ENCODE measurements around the gene PCNX1.
"Not testable (repeated sequence)": the region's sequence is repeated elsewhere in the genome, so short reads cannot be mapped to it uniquely, and the experiment has no call there.

Gene PCNX1

GRCh38 chr14:70941637-70942341 is 34.5 kb downstream of the PCNX1 start:
- H4K91ac ChIP-seq (ENCODE audit: low read length); H2AK5ac ChIP-seq (ENCODE audit: low read length, severe bottlenecking); H2BK120ac ChIP-seq (ENCODE audit: low read depth, low read length); H3K18ac ChIP-seq (ENCODE audit: low read depth in 1 of 2, low read length in 2 of 2); H3K4ac ChIP-seq (ENCODE audit: low read depth in 1 of 2, low read length in 2 of 2); H4K8ac ChIP-seq (ENCODE audit: low read length); H3K14ac ChIP-seq (ENCODE audit: low read length in 2 of 2); H2BK12ac ChIP-seq (ENCODE audit: low read length in 2 of 2); H3K4me1 ChIP-seq (ENCODE audit: control insufficient read depth, insufficient read depth, low read depth, low read length); H3K4me2 ChIP-seq (ENCODE audit: low read length, poor library complexity, severe bottlenecking); H2BK15ac ChIP-seq (ENCODE audit: low read depth, poor library complexity, severe bottlenecking); H3K27ac ChIP-seq (ENCODE audit: low read length, poor library complexity, severe bottlenecking); H3K79me1 ChIP-seq (replicated peaks; ENCODE audit: low read length, poor library complexity, severe bottlenecking); H3K9ac ChIP-seq (ENCODE audit: low read length); DNase-seq; H3K9me3 ChIP-seq (ENCODE audit: control insufficient read depth, low read length); H3K27me3 ChIP-seq (ENCODE audit: control insufficient read depth in 1 of 2, insufficient read depth in 1 of 2, low read length in 2 of 2); H2BK5ac ChIP-seq (ENCODE audit: low read depth, low read length, poor library complexity, severe bottlenecking); H2AFZ ChIP-seq (ENCODE audit: low read depth, low read length); H3K23ac ChIP-seq (ENCODE audit: low read length in 2 of 2); H3K4me3 ChIP-seq (ENCODE audit: insufficient read depth in 1 of 2, low read depth in 1 of 2, low read length in 2 of 2): not testable (repeated sequence)
- H3K36me3 ChIP-seq (ENCODE audit: control insufficient read depth in 1 of 2, insufficient read depth in 2 of 2, low read depth in 1 of 2, low read length in 2 of 2), result peaks cover 4 to 15% of the 10 kb centered on the region in 2 experiments
- whole genome bisulfite sequencing, result 89% methylated on average over 12 of the region's 15 CpGs

- Histone ChIP-seq H3K27me3 (ENCODE audit: control insufficient read depth in 1 of 2, insufficient read depth in 1 of 2, low read length in 2 of 2) (no peaks in the 10 kb centered on the region), H2AFZ (ENCODE audit: low read depth, low read length) (no peak overlapping the region), H2BK15ac (ENCODE audit: low read depth, poor library complexity, severe bottlenecking) (no peak overlapping the region), H3K9ac (ENCODE audit: low read length) (no peak overlapping the region), H2BK120ac (ENCODE audit: low read depth, low read length) (no peak overlapping the region), H4K91ac (ENCODE audit: low read length) (no peak overlapping the region), H3K23ac (ENCODE audit: low read length in 2 of 2) (no peak overlapping the region), H2BK12ac (ENCODE audit: low read length in 2 of 2) (no peak overlapping the region), H2BK5ac (ENCODE audit: low read depth, low read length, poor library complexity, severe bottlenecking) (no peak overlapping the region), H3K14ac (ENCODE audit: low read length in 2 of 2) (no peak overlapping the region), H3K36me3 (ENCODE audit: control insufficient read depth in 1 of 2, insufficient read depth in 2 of 2, low read depth in 1 of 2, low read length in 2 of 2) (peaks cover 10 to 15% of the 10 kb centered on the region in 2 experiments), H3K18ac (ENCODE audit: low read depth in 1 of 2, low read length in 2 of 2) (no peak overlapping the region), H3K9me3 (ENCODE audit: control insufficient read depth, low read length) (peaks cover 11% of the 10 kb centered on the region), H3K4me1 (ENCODE audit: control insufficient read depth, insufficient read depth, low read depth, low read length) (no peaks in the 10 kb centered on the region), H3K4ac (ENCODE audit: low read depth in 1 of 2, low read length in 2 of 2) (no peak overlapping the region), H2AK5ac (ENCODE audit: low read length, severe bottlenecking) (no peak overlapping the region), H4K8ac (ENCODE audit: low read length) (no peak overlapping the region), H3K4me2 (ENCODE audit: low read length, poor library complexity, severe bottlenecking) (no peak overlapping the region), H3K4me3 (ENCODE audit: insufficient read depth in 1 of 2, low read depth in 1 of 2, low read length in 2 of 2) (no peak overlapping the region), H3K79me1 (replicated peaks; ENCODE audit: low read length, poor library complexity, severe bottlenecking) (peaks cover 9% of the 10 kb centered on the region), H3K27ac (ENCODE audit: low read length, poor library complexity, severe bottlenecking) (no peak overlapping the region)
- no peak for DNase-seq
These were observed 35.1 kb downstream of the PCNX1 start for GRCh38 chr14:70942342-70942706.

- not testable (repeated sequence) for H3K27me3 ChIP-seq (ENCODE audit: control insufficient read depth in 1 of 2, insufficient read depth in 1 of 2, low read length in 2 of 2); H3K14ac ChIP-seq (ENCODE audit: low read length in 2 of 2); H4K91ac ChIP-seq (ENCODE audit: low read length); H2AK5ac ChIP-seq (ENCODE audit: low read length, severe bottlenecking); H2BK12ac ChIP-seq (ENCODE audit: low read length in 2 of 2); DNase-seq; H3K4me2 ChIP-seq (ENCODE audit: low read length, poor library complexity, severe bottlenecking); H3K27ac ChIP-seq (ENCODE audit: low read length, poor library complexity, severe bottlenecking); H2AFZ ChIP-seq (ENCODE audit: low read depth, low read length); H3K79me1 ChIP-seq (replicated peaks; ENCODE audit: low read length, poor library complexity, severe bottlenecking); H3K4me1 ChIP-seq (ENCODE audit: control insufficient read depth, insufficient read depth, low read depth, low read length); H3K23ac ChIP-seq (ENCODE audit: low read length in 2 of 2); H3K18ac ChIP-seq (ENCODE audit: low read depth in 1 of 2, low read length in 2 of 2); H2BK15ac ChIP-seq (ENCODE audit: low read depth, poor library complexity, severe bottlenecking); H3K9ac ChIP-seq (ENCODE audit: low read length); H3K4me3 ChIP-seq (ENCODE audit: insufficient read depth in 1 of 2, low read depth in 1 of 2, low read length in 2 of 2); H2BK120ac ChIP-seq (ENCODE audit: low read depth, low read length); H4K8ac ChIP-seq (ENCODE audit: low read length); H2BK5ac ChIP-seq (ENCODE audit: low read depth, low read length, poor library complexity, severe bottlenecking); H3K4ac ChIP-seq (ENCODE audit: low read depth in 1 of 2, low read length in 2 of 2)
- WGBS, result 97% methylated on average over 3 of the region's 3 CpGs
- peaks cover 11% of the 10 kb centered on the region for H3K9me3 ChIP-seq (ENCODE audit: control insufficient read depth, low read length)
- peaks cover 14 to 16% of the 10 kb centered on the region in 2 experiments for H3K36me3 ChIP-seq (ENCODE audit: control insufficient read depth in 1 of 2, insufficient read depth in 2 of 2, low read depth in 1 of 2, low read length in 2 of 2)
These were observed 35.5 kb downstream of the PCNX1 start for GRCh38 chr14:70942721-70943120.

GRCh38 chr14:70943838-70944237 is 36.6 kb downstream of the PCNX1 start:
- Histone ChIP-seq H3K23ac (ENCODE audit: low read length in 2 of 2) (no peak overlapping the region), H3K27me3 (ENCODE audit: control insufficient read depth in 1 of 2, insufficient read depth in 1 of 2, low read length in 2 of 2) (no peaks in the 10 kb centered on the region), H2AFZ (ENCODE audit: low read depth, low read length) (no peak overlapping the region), H3K9ac (ENCODE audit: low read length) (no peak overlapping the region), H2BK12ac (ENCODE audit: low read length in 2 of 2) (no peak overlapping the region), H3K4me1 (ENCODE audit: control insufficient read depth, insufficient read depth, low read depth, low read length) (no peaks in the 10 kb centered on the region), H3K4me3 (ENCODE audit: insufficient read depth in 1 of 2, low read depth in 1 of 2, low read length in 2 of 2) (no peak overlapping the region), H3K14ac (ENCODE audit: low read length in 2 of 2) (no peak overlapping the region), H2AK5ac (ENCODE audit: low read length, severe bottlenecking) (no peak overlapping the region), H3K79me1 (replicated peaks; ENCODE audit: low read length, poor library complexity, severe bottlenecking) (peaks cover 9% of the 10 kb centered on the region), H3K27ac (ENCODE audit: low read length, poor library complexity, severe bottlenecking) (no peak overlapping the region), H2BK5ac (ENCODE audit: low read depth, low read length, poor library complexity, severe bottlenecking) (no peak overlapping the region), H3K4ac (ENCODE audit: low read depth in 1 of 2, low read length in 2 of 2) (no peak overlapping the region), H3K9me3 (ENCODE audit: control insufficient read depth, low read length) (peaks cover 13% of the 10 kb centered on the region), H3K36me3 (ENCODE audit: control insufficient read depth in 1 of 2, insufficient read depth in 2 of 2, low read depth in 1 of 2, low read length in 2 of 2) (peaks cover 20 to 25% of the 10 kb centered on the region in 2 experiments), H3K4me2 (ENCODE audit: low read length, poor library complexity, severe bottlenecking) (no peak overlapping the region), H4K8ac (ENCODE audit: low read length) (no peak overlapping the region), H4K91ac (ENCODE audit: low read length) (no peak overlapping the region), H2BK15ac (ENCODE audit: low read depth, poor library complexity, severe bottlenecking) (no peak overlapping the region), H3K18ac (ENCODE audit: low read depth in 1 of 2, low read length in 2 of 2) (no peak overlapping the region), H2BK120ac (ENCODE audit: low read depth, low read length) (no peak overlapping the region)
- no peak for DNase-seq
- 83% methylated on average over 1 of the region's 1 CpG for WGBS

All from mesenchymal stem cell (in vitro differentiated cells and primary cell).